ENCODE measurements around the gene SOD3.

The SOD3 gene

GRCh38 chr4:24775750-24776149 lies 19.6 kb upstream of the SOD3 start:
- no peak for DNase-seq

DNA sequence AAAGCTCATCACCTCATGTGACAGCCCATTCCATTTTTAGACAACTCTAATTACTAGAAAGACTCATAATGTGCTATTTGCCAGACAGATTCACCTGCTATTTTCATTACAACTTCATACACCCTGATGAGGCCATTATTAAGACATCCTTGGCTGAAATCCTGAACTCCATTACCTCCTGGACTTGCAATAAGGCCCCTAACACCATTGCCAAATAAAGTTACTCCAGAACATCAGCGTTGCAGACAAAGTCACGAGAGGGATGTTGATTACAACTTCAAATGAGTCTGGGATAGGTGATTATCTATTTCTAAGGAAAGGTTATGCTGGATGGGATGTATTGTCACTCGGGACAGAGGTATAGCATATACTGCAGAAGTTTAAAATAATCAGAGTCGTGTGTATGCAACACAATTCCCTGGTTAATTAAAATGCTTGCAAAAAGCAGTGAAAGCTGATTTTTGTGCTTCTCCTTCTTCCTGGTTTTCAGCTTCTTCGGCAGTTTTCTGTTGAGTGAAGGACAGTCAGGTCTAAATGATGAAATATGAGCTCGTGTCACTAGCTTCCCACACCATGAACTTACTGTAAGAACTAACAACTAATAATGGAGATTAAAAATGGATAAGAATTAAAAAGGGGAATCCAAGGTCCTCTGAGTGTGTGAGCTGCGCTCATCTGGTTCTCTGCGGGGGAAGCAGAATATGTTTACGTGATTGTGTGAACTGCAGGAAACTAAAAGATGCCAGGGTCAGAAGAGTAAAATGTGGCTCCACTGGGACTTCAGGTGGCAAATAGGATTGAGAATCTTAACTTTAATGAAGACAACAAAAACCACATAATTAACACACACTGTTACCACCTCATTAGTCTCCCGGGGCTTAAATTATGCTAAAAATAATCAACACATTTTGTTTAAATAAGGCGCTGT lies 17.6 kb upstream of the SOD3 start:
- no peak for DNase-seq

DNA sequence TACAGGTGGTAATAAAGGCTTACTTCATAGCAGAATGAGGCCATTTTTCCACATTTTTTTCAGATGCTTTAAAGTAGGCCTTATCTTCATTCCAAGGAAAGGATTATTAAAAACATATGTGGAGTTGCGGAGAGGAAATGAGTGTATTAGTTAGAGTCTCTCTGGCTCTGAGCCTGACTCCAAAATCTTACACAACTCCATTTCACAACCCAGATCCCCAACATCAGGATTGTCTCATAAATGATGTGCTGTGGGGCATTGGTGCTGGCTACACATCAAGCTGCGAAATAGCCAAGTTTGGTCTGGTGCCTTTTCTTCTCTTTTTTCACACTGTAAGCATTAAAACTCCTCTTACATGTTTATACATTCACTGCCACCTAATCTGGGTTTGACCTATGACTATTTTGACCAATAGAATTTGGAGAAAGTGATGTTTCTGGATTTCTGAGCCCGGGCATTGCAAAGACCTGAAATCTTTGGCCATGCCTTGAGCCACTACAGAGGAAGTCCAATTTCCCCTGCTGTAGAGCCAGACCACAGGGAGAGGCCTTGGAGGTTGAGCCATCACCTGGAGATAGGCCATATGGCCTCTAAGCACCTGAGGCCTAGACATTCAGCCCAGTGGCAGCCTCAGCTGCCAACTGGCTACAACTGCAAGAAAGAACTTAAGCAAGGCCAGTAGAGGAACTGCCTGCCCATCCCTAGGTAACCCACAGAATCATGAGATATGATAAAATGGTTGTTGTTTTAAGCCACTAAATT lies 16.7 kb upstream of the SOD3 start:
- DNase-seq: no peak

GRCh38 chr4:24780936-24781495 lies 14.4 kb upstream of the SOD3 start:
- no peak for DNase-seq

GRCh38 chr4:24781999-24782745 lies 13.2 kb upstream of the SOD3 start:
- no peak for DNase-seq

GRCh38 chr4:24783506-24783905 lies 11.9 kb upstream of the SOD3 start:
- DNase-seq: no peak

DNA sequence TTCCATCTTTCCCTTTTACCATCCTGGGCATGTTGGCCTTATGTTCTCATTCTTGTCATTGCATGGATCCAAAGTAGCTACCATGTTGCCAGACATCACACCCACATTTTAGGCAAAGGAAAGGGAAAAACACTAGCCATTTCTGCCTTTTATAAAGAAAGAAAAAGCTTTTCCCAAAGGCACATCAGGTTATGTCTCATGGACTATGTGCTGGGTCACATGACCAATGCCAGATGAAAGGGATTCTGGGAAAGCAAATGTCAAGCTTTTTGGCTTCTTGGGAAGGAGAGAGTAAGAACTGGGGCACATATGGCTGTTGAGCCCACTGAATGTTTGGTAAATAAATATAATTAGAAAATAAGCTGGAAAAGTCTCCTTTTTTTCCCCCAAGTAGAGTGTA lies 4.3 kb upstream of the SOD3 start:
- no peak for DNase-seq

- no peak for DNase-seq
Observed at GRCh38 chr4:24792552-24792951, 2.8 kb upstream of the SOD3 start.

DNA sequence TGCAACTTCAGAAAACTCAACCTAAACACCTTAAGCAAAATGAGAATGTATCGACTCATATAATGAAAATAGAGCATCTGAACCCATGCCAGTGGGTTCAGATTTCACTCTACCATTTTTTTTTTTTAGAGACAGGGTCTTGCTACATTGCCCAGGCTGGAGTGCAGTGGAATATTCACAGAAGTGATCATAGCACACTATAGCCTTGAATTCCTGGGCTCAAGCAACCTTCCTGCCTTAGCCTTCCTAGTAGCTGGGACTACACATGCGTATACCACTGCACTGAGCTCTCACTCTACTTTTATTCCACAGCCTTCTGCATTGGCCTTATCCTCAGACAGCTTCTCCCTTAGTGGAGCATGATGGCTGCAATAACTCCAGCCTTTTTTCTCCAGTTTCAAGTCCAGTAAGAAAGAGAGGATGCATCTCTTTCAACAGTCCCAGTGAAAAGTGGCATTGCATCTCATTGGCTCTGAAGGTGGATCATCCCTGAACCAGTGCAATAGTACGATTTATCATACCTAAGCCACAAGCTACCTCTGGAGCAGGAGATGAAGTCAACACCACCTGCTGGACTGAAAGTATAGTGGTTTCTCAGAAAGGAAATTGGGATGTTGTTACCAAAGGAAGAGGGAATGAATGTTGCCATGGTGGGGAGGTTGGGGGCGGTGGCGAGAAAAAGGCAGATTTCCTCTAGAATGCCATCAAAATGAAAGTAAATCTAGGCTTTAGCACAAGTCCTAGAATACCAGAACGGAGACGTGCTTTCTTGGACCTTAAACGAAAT lies 2.0 kb upstream of the SOD3 start:
- DNase-seq: no peak

- no peak for DNase-seq
Observed at GRCh38 chr4:24794051-24794450, 1.3 kb upstream of the SOD3 start.

GRCh38 chr4:24794480-24794879 lies 893 bp upstream of the SOD3 start:
- no peak for DNase-seq

- no peak for DNase-seq
Observed at GRCh38 chr4:24795666-24796381, 451 bp downstream of the SOD3 start.

DNA sequence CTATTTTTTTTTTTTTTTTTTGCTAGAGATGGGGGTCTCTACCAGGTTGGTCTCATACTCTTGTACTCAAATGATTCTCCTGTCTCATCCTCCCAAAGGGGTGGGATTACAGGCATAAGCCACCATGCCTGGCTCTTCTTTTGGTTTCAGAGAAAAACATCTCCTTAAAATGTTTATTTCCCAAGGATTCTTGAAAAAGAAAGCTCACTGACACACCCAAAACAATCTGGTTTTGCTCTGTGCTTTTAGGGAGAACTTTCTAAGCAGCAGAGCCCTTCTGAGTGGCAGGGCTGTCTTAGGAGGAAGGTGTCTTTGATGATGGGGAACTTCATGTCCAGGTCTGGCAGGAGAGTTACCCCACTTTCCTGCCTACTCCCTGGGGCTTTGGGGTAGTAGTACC lies 1.2 kb downstream of the SOD3 start:
- no peak for DNase-seq

- no peak for DNase-seq
Observed at GRCh38 chr4:24798036-24798610, 2.8 kb downstream of the SOD3 start.

- no peak for DNase-seq
Observed at GRCh38 chr4:24799196-24799543, 3.8 kb downstream of the SOD3 start.

DNA sequence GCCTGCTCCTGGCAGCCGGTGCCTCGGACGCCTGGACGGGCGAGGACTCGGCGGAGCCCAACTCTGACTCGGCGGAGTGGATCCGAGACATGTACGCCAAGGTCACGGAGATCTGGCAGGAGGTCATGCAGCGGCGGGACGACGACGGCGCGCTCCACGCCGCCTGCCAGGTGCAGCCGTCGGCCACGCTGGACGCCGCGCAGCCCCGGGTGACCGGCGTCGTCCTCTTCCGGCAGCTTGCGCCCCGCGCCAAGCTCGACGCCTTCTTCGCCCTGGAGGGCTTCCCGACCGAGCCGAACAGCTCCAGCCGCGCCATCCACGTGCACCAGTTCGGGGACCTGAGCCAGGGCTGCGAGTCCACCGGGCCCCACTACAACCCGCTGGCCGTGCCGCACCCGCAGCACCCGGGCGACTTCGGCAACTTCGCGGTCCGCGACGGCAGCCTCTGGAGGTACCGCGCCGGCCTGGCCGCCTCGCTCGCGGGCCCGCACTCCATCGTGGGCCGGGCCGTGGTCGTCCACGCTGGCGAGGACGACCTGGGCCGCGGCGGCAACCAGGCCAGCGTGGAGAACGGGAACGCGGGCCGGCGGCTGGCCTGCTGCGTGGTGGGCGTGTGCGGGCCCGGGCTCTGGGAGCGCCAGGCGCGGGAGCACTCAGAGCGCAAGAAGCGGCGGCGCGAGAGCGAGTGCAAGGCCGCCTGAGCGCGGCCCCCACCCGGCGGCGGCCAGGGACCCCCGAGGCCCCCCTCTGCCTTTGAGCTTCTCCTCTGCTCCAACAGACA lies 4.4 kb downstream of the SOD3 start:
- DNase-seq: no peak

GRCh38 chr4:24800325-24800895 lies 5.0 kb downstream of the SOD3 start:
- no peak for DNase-seq

DNA sequence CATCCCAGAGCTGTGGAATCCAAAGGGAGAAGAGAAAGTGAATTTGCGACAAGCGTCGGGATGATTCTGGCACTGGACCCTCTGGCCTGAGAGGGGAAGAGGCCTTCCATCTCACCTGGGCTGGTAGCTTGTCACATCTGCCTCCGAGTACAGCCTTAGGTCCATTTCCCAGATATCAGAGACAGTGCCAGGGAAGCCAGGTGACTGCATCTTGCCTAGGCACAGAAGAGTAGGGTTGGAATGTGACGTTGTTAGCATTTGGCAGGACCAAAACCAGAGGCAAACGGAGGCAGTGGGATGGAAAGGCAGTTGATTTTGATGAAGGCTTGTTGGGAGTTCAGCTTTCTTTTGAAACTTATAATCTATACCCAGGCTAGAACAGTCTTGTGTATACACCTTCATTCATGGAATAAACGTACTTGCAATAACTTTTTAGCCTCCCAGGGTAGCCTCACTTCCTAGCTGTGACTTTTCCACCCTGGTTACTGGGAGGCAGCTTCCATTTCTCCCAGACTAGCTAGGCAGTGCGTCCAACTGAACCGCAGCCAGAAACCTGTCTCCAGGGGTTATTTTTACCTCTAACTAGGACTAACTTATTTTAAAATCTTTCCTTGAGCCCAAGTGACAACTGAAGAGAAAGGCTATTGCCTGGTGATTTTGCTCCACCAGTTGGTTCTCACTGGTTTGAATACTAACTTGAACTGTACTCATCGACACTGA lies 5.9 kb downstream of the SOD3 start:
- DNase-seq: no peak

DNA sequence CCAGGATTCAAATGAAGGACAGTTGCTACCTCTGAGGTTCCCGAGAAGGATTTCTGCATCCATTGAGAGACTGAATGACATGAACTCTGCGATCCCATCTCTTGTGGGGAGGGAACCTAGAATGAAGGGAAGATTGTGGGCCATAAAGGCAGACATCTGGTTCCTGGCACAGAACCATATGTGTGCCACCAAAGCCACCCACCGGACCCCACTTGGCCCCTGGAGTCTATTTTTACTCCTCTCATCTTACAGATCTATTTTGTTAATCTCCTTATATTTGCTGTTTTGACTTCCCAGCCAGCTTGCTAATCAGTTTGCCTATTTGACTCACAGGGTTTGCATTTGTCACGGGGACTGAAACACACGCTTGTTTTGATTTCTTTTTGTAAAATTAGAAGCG lies 7.3 kb downstream of the SOD3 start:
- no peak for DNase-seq
